GM19043 (cell line): ENCODE measurements around the gene TMEM176B.

Experiments used
- ATAC-seq: cut with Tn5 transposase; IDR thresholded peaks from one replicate; pipeline ENCODE4 v1.9.1; 2021; ENCODE audit warnings: low read depth; ENCODE audit not compliant: unreplicated experiment

TMEM176B gene

GRCh38 chr7:150799741-150800580, at the start of gene TMEM176B:
Gene TMEM176B, minus strand, starts transcription at chr7:150800364. Its CDS starts 3,795 bp downstream, at chr7:150796569.
- ATAC-seq = no peak

GRCh38 chr7:150849204-150849775, 49.1 kb upstream of the TMEM176B start:
- no peak for ATAC-seq

- ATAC-seq = no peak
Observed at GRCh38 chr7:150848561-150849115, 48.5 kb upstream of the TMEM176B start.

GRCh38 chr7:150848111-150848510, 47.9 kb upstream of the TMEM176B start:
- no peak for ATAC-seq

GRCh38 chr7:150847536-150847935, 47.4 kb upstream of the TMEM176B start:
- no peak for ATAC-seq

GRCh38 chr7:150846291-150847115, 46.3 kb upstream of the TMEM176B start:
- no peak for ATAC-seq

- ATAC-seq = no peak
Observed at GRCh38 chr7:150845421-150845861, 45.3 kb upstream of the TMEM176B start.

- no peak for ATAC-seq
Observed at GRCh38 chr7:150842716-150843115, 42.6 kb upstream of the TMEM176B start.

GRCh38 chr7:150842018-150842417, 41.9 kb upstream of the TMEM176B start:
- ATAC-seq = no peak

- ATAC-seq = no peak
Observed at GRCh38 chr7:150838965-150839650, 38.9 kb upstream of the TMEM176B start.

- no peak for ATAC-seq
Observed at GRCh38 chr7:150835702-150836280, 35.6 kb upstream of the TMEM176B start.

- ATAC-seq = no peak
Observed at GRCh38 chr7:150835019-150835418, 34.9 kb upstream of the TMEM176B start.

- ATAC-seq = no peak
Observed at GRCh38 chr7:150831851-150832250, 31.7 kb upstream of the TMEM176B start.

GRCh38 chr7:150830937-150831336, 30.8 kb upstream of the TMEM176B start:
- ATAC-seq = no peak

GRCh38 chr7:150829426-150829825, 29.3 kb upstream of the TMEM176B start:
- ATAC-seq = no peak

- no peak for ATAC-seq
Observed at GRCh38 chr7:150828384-150828783, 28.2 kb upstream of the TMEM176B start.

- ATAC-seq = no peak
Observed at GRCh38 chr7:150826061-150826849, 26.1 kb upstream of the TMEM176B start.

GRCh38 chr7:150824379-150825177, 24.4 kb upstream of the TMEM176B start:
- no peak for ATAC-seq
